AG04450 (cell line): Measurements from ENCODE around the gene ZBTB20. TPM values are rescaled to one million over a fixed set of nuclear protein-coding genes. Genes with fewer than 3 reads are reported as not detected.

Source experiments
- CTCF ChIA-PET: fragments of 300-600, 350-600 bp; formaldehyde crosslinking; extraction: SDS; loops from one replicate; lab custom pipeline; 2022; ENCODE audit warnings: antibody characterized with exemption, inconsistent platforms; lab: Charles Lee
- POLR2A ChIA-PET: fragments of 350-600 bp; formaldehyde crosslinking; extraction: SDS; loops from one replicate; lab custom pipeline; 2021; ENCODE audit warnings: antibody characterized with exemption, inconsistent platforms; lab: Yijun Ruan, JAX
- DNase-seq: peaks from one replicate; pipeline ENCODE4 v3.0.0-alpha.2; 2011; ENCODE audit warnings: low read depth, low spot score
- H3K27ac ChIP-seq: one replicate; pipeline ENCODE4 v1.5.1; 2012; ENCODE audit warnings: low read depth, low read length, control low read depth
- H3K27me3 ChIP-seq: one replicate; pipeline ENCODE4 v1.6.0; 2012; ENCODE audit warnings: low read length; ENCODE audit not compliant: control insufficient read depth, insufficient read depth
- H3K4me3 ChIP-seq: 2 replicates; pipeline ENCODE4 v1.5.1; 2011; ENCODE audit warnings: mild to moderate bottlenecking, low read depth, low read length, control low read depth
- H3K9me3 ChIP-seq: 2 replicates; pipeline ENCODE4 v1.5.1; 2012; ENCODE audit warnings: low read length; ENCODE audit not compliant: control insufficient read depth, insufficient read depth
- CTCF ChIP-seq: IDR thresholded peaks from 2 replicates; pipeline ENCODE4 v1.5.1; 2011; ENCODE audit warnings: low read depth, low read length, control low read depth, inconsistent platforms
- polyA plus RNA-seq: library from polyadenylated mRNA; depleted of rRNA; stranded (reverse); fragments of >200 nt; gene quantifications from 2 replicates; pipeline ENCODE4 v1.2.3, GENCODE V29; 2011

The ZBTB20 gene
- polyA plus RNA-seq, 1 experiment, result 3.0 TPM

GRCh38 chr3:114328345-114328744 is 818.7 kb downstream of the ZBTB20 start:
- POLR2A ChIA-PET, result interaction anchor here (0.7 kb wide), 1 partner anchor 633 kb away, joined by 5 read pairs; no protein-coding TSS in a partner anchor

GRCh38 chr3:114327665-114328064 is 819.4 kb downstream of the ZBTB20 start:
- CTCF ChIA-PET, result interaction anchor here (1.2 to 1.5 kb wide), 2 partner anchors 8 to 9 kb away, joined by 3 to 4 read pairs; no protein-coding TSS in a partner anchor
- Histone ChIP-seq H3K27me3 (no peaks in the 10 kb centered on the region), H3K9me3 (no peaks in the 10 kb centered on the region), H3K27ac (no peak overlapping the region), H3K4me3 (no peak overlapping the region)
- DNase-seq, result no peak
- TF ChIP-seq CTCF, result no peak
- POLR2A ChIA-PET, result no interaction called here

More at GRCh38 chr3:114328345-114328744, 818.7 kb downstream of the ZBTB20 start:
- Histone ChIP-seq H3K27ac (no peak overlapping the region), H3K4me3 (no peak overlapping the region), H3K9me3 (no peaks in the 10 kb centered on the region), H3K27me3 (no peaks in the 10 kb centered on the region)
- no peak for DNase-seq
- TF ChIP-seq CTCF, result no peak
- CTCF ChIA-PET, result interaction anchor here (1.2 kb wide), 1 partner anchor 9 kb away, joined by 3 read pairs; no protein-coding TSS in a partner anchor

- DNase-seq, result no peak
- ChIA-PET CTCF (interaction anchor here (0.6 to 2.1 kb wide), 4 partner anchors 13 to 61 kb away, joined by 4 to 8 read pairs (median 4); no protein-coding TSS in a partner anchor), POLR2A (no interaction called here)
- H3K9me3 ChIP-seq, result no peaks in the 10 kb centered on the region
- no peaks in the 10 kb centered on the region for H3K27me3 ChIP-seq
- no peak overlapping the region for H3K4me3 ChIP-seq
- no peak overlapping the region for H3K27ac ChIP-seq
- TF ChIP-seq CTCF, result no peak
Observed at GRCh38 chr3:114323546-114324254, 823.4 kb downstream of the ZBTB20 start.

- Histone ChIP-seq H3K27ac (no peak overlapping the region), H3K9me3 (no peaks in the 10 kb centered on the region), H3K4me3 (no peak overlapping the region), H3K27me3 (no peaks in the 10 kb centered on the region)
- CTCF ChIA-PET, result interaction anchor here (1.0 to 1.3 kb wide), 2 partner anchors 15 to 29 kb away, joined by 3 to 6 read pairs; no protein-coding TSS in a partner anchor
- POLR2A ChIA-PET, result no interaction called here
- no peak for DNase-seq
- no peak for TF ChIP-seq CTCF
Observed at GRCh38 chr3:114320246-114320645, 826.8 kb downstream of the ZBTB20 start.

- no peak for TF ChIP-seq CTCF
- peak; percentile 77 for DNase-seq
- POLR2A ChIA-PET, result no interaction called here
- CTCF ChIA-PET, result interaction anchor here (0.6 to 1.3 kb wide), 3 partner anchors 16 to 57 kb away, joined by 3 to 6 read pairs (median 3); no protein-coding TSS in a partner anchor
- Histone ChIP-seq H3K4me3 (no peak overlapping the region), H3K27ac (no peak overlapping the region), H3K27me3 (no peaks in the 10 kb centered on the region), H3K9me3 (no peaks in the 10 kb centered on the region)
Observed at GRCh38 chr3:114319453-114319852, 827.6 kb downstream of the ZBTB20 start.
